Measurements from ENCODE around the gene APOL3. TPM values are rescaled to one million over a fixed set of nuclear protein-coding genes. Genes with fewer than 3 reads are reported as not detected.
"Not testable (repeated sequence)": the region's sequence is repeated elsewhere in the genome, so short reads cannot be mapped to it uniquely, and the experiment has no call there.

Gene APOL3
- total RNA-seq, 6 experiments from 2014 or later = 1.0 to 2.3 (median 2.2) TPM

DNA sequence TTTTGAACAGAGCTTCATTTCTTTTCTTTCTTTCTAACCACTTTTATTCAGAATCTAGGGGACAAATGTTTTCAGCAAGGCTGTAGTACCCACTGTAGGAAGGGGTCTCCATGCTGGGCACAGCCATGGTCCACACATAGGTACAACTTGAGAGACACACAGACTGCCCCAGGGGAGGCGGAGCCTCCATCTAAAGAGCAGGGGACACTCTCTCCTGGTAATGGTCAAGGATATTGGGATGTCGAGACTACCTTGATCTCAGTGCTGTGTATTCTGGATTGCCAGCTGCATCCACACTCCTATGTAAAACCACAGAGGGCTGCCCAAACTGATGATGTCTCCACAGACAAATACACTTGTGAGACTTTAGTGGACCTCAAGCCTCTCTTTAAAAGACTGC is 2.9 kb upstream of the APOL3 start:
- H3K9me3 Mint-ChIP-seq = no peaks in the 10 kb centered on the region
- H3K4me1 Mint-ChIP-seq (ENCODE audit: low read depth) = no peaks in the 10 kb centered on the region
- TF ChIP-seq CTCF (IDR thresholded peaks at IDR 0.05) = no peak
- no peak overlapping the region for H3K4me3 Mint-ChIP-seq
- no peak overlapping the region for H3K27ac Mint-ChIP-seq
- H3K27me3 Mint-ChIP-seq (ENCODE audit: insufficient read depth) = peaks cover 18% of the 10 kb centered on the region
- DNase-seq = no peak
- no peaks in the 10 kb centered on the region for H3K36me3 Mint-ChIP-seq (ENCODE audit: low read depth)

GRCh38 chr22:36162127-36163034 is 1.8 kb upstream of the APOL3 start:
- H3K4me1 Mint-ChIP-seq (ENCODE audit: low read depth) = peaks cover 2% of the 10 kb centered on the region
- no peaks in the 10 kb centered on the region for H3K9me3 Mint-ChIP-seq
- DNase-seq = no peak
- no peak for TF ChIP-seq CTCF (IDR thresholded peaks at IDR 0.05)
- H3K27me3 Mint-ChIP-seq (ENCODE audit: insufficient read depth) = peaks cover 12% of the 10 kb centered on the region
- H3K27ac Mint-ChIP-seq = no peak overlapping the region
- no peaks in the 10 kb centered on the region for H3K36me3 Mint-ChIP-seq (ENCODE audit: low read depth)
- no peak overlapping the region for H3K4me3 Mint-ChIP-seq

- not testable (repeated sequence) for H3K4me1 Mint-ChIP-seq (ENCODE audit: low read depth); H3K27me3 Mint-ChIP-seq (ENCODE audit: insufficient read depth); DNase-seq; H3K36me3 Mint-ChIP-seq (ENCODE audit: low read depth); H3K27ac Mint-ChIP-seq; H3K4me3 Mint-ChIP-seq; H3K9me3 Mint-ChIP-seq
These were observed 1.2 kb upstream of the APOL3 start for GRCh38 chr22:36161793-36162126.

- Mint-ChIP-seq H3K4me3 (peak overlapping the region; percentile 87), H3K27me3 (ENCODE audit: insufficient read depth) (peaks cover 3% of the 10 kb centered on the region; the same call in 1 of the 2 replicates), H3K9me3 (peaks cover 6% of the 10 kb centered on the region; the same call in 1 of the 2 replicates), H3K27ac (peak overlapping the region; percentile 98), H3K36me3 (ENCODE audit: low read depth) (peaks cover 6% of the 10 kb centered on the region; the same call in 1 of the 2 replicates), H3K4me1 (ENCODE audit: low read depth) (peaks cover 33% of the 10 kb centered on the region)
- peak; percentile 70 for DNase-seq
- no peak for TF ChIP-seq CTCF (IDR thresholded peaks at IDR 0.05)
These were observed 3.8 kb downstream of the APOL3 start for GRCh38 chr22:36156515-36157419.

DNA sequence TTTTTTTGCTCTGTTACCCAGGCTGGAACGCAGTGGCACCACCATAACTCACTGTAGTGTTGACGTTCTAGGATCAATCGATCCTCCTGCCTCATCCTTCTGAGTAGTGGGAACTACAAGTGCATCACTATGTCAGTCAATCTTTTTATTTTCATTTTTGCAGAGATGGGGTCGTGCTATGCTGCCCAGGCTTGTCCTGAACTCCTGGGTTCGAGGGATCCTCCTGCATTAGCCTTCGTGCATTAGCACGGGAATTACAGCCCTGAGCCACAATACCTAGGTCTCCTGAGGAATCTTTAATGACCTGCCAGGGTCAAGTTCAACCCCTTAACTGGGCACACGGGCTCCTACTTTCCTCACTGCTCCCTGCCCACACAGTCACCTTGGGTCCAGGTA is 4.4 kb downstream of the APOL3 start:
- no peak for TF ChIP-seq CTCF (IDR thresholded peaks at IDR 0.05)
- peak overlapping the region; percentile 87 for H3K4me3 Mint-ChIP-seq
- peak overlapping the region; percentile 98 for H3K27ac Mint-ChIP-seq
- peaks cover 7% of the 10 kb centered on the region; the same call in 1 of the 2 replicates for H3K9me3 Mint-ChIP-seq
- DNase-seq = no peak
- peaks cover 3% of the 10 kb centered on the region for H3K27me3 Mint-ChIP-seq (ENCODE audit: insufficient read depth)
- peaks cover 35% of the 10 kb centered on the region for H3K4me1 Mint-ChIP-seq (ENCODE audit: low read depth)
- peaks cover 8% of the 10 kb centered on the region; the same call in 1 of the 2 replicates for H3K36me3 Mint-ChIP-seq (ENCODE audit: low read depth)
